Measurements from ENCODE around the gene IL15RA. TPM values are rescaled to one million over a fixed set of nuclear protein-coding genes. Genes with fewer than 3 reads are reported as not detected.

The IL15RA gene
- total and polyA plus RNA-seq, 2 donors (not counting 3 experiments of a cell fraction or from before 2014, with no cell fraction given), result 18.8 to 20.6 TPM

GRCh38 chr10:5904227-5904626 lies 73.1 kb downstream of the IL15RA start:
- no peak overlapping the region for H3K9ac ChIP-seq (replicated peaks; ENCODE audit: extremely low read depth, insufficient read depth, low read length)
- dilution Hi-C loops (cut with MboI; ENCODE audit: extremely low pct_ligation_motif_present, low sequenced_read_pairs) (no loop called here), intact Hi-C loops (cut with micrococcal nuclease) (no loop called here)
- no peak for FAIRE-seq
- TF ChIP-seq MAX (IDR thresholded peaks at IDR 0.05; ENCODE audit: insufficient read depth, insufficient read length) (no peak), CTCF (IDR thresholded peaks at IDR 0.05; ENCODE audit: extremely low read depth in 1 of 2, insufficient read depth in 1 of 2, low read depth in 1 of 2, low read length in 2 of 2) (no peak), MYC (IDR thresholded peaks at IDR 0.05; ENCODE audit: low read depth, low read length) (no peak), POLR2A (IDR thresholded peaks at IDR 0.05; ENCODE audit: low read depth, low read length) (no peak), GATA2 (IDR thresholded peaks at IDR 0.05; ENCODE audit: insufficient read depth, insufficient read length, low read depth, low read length) (no peak), EZH2 (IDR thresholded peaks at IDR 0.05; ENCODE audit: borderline replicate concordance, low read depth, low read length, severe bottlenecking) (no peak), JUN (IDR thresholded peaks at IDR 0.05; ENCODE audit: borderline replicate concordance, insufficient read depth, insufficient read length, low read depth) (no peak), POLR2AphosphoS5 (IDR thresholded peaks at IDR 0.05; ENCODE audit: insufficient read depth, low read depth, low read length) (no peak), FOS (IDR thresholded peaks at IDR 0.05; ENCODE audit: borderline replicate concordance, insufficient read depth, low read length) (no peak)
- H3K36me3 ChIP-seq (ENCODE audit: control insufficient read depth in 2 of 2, extremely low read depth in 1 of 2, insufficient read depth in 2 of 2, low read length in 2 of 2), result peaks cover 0 to 14% of the 10 kb centered on the region in 2 experiments
- no peak overlapping the region for H3K4me2 ChIP-seq (ENCODE audit: insufficient read depth, low read length)
- H3K9me3 ChIP-seq (replicated peaks; ENCODE audit: control insufficient read depth, insufficient read depth, low read length), result no peaks in the 10 kb centered on the region
- no peak for DNase-seq (ENCODE audit: low read depth, low spot score)
- no peak overlapping the region for H3K27ac ChIP-seq (ENCODE audit: insufficient read depth, low read depth, low read length)
- ChIA-PET CTCF (no interaction called here), POLR2A (no interaction called here)
- no peak overlapping the region for H2AFZ ChIP-seq (ENCODE audit: low read depth, low read length)
- H3K79me2 ChIP-seq (ENCODE audit: control insufficient read depth, insufficient read depth, low read length), result peaks cover 12% of the 10 kb centered on the region
- BruUV-seq (replicated peaks), result no TSS peak
- H3K9me1 ChIP-seq (replicated peaks; ENCODE audit: control insufficient read depth, extremely low read depth, insufficient read depth, low read length), result no peaks in the 10 kb centered on the region
- H3K4me3 ChIP-seq (replicated peaks in 1 of 3; ENCODE audit: insufficient read depth in 1 of 3, low read depth in 1 of 3, low read length in 3 of 3), result no peak overlapping the region
- no peaks in the 10 kb centered on the region for H3K27me3 ChIP-seq (ENCODE audit: control insufficient read depth in 2 of 2, insufficient read depth in 2 of 2, low read length in 2 of 2)
- no peaks in the 10 kb centered on the region for H4K20me1 ChIP-seq (replicated peaks; ENCODE audit: control insufficient read depth, extremely low read depth, insufficient read depth, low read length)
- peaks cover 2% of the 10 kb centered on the region for H3K4me1 ChIP-seq (ENCODE audit: control insufficient read depth, extremely low read depth, insufficient read depth, low read length)

Measured in endothelial cell of umbilical vein (primary cell).